HFF-Myc (cell line): ENCODE results near the gene C12orf43.

Experiments
- DNase-seq: peaks from one replicate; pipeline ENCODE4 v3.0.0-alpha.2; 2011; ENCODE audit warnings: low read depth; ENCODE audit errors: extremely low read depth
- H3K4me3 ChIP-seq: replicated peaks from 2 replicates; pipeline ENCODE4 v1.5.1; 2011; ENCODE audit warnings: low read depth, mild to moderate bottlenecking, control low read depth, low read length
- TF ChIP-seq, protein P1 (sequence below): IDR thresholded peaks from 2 replicates; pipeline ENCODE4 v1.5.1; 2012; ENCODE audit warnings: mild to moderate bottlenecking, low read depth, low read length, control low read depth; ENCODE audit errors: missing control alignments

Gene C12orf43

DNA sequence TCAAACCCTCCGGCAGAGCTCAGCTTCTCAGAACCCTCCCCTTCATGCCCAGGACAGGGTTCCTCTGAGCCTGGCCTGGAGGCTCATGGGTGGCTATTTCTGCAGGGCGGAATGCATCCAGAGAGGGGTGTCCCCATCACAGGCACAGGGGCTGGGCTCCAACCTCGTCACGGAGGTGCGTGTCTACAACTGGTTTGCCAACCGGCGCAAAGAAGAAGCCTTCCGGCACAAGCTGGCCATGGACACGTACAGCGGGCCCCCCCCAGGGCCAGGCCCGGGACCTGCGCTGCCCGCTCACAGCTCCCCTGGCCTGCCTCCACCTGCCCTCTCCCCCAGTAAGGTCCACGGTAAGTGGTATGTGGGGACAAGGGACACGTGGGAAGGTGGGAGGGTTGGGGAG lies 22.2 kb downstream of the C12orf43 start:
- no peak overlapping the region for H3K4me3 ChIP-seq
- DNase-seq = no peak
- TF ChIP-seq, protein P1, sequence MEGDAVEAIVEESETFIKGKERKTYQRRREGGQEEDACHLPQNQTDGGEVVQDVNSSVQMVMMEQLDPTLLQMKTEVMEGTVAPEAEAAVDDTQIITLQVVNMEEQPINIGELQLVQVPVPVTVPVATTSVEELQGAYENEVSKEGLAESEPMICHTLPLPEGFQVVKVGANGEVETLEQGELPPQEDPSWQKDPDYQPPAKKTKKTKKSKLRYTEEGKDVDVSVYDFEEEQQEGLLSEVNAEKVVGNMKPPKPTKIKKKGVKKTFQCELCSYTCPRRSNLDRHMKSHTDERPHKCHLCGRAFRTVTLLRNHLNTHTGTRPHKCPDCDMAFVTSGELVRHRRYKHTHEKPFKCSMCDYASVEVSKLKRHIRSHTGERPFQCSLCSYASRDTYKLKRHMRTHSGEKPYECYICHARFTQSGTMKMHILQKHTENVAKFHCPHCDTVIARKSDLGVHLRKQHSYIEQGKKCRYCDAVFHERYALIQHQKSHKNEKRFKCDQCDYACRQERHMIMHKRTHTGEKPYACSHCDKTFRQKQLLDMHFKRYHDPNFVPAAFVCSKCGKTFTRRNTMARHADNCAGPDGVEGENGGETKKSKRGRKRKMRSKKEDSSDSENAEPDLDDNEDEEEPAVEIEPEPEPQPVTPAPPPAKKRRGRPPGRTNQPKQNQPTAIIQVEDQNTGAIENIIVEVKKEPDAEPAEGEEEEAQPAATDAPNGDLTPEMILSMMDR = no peak

DNA sequence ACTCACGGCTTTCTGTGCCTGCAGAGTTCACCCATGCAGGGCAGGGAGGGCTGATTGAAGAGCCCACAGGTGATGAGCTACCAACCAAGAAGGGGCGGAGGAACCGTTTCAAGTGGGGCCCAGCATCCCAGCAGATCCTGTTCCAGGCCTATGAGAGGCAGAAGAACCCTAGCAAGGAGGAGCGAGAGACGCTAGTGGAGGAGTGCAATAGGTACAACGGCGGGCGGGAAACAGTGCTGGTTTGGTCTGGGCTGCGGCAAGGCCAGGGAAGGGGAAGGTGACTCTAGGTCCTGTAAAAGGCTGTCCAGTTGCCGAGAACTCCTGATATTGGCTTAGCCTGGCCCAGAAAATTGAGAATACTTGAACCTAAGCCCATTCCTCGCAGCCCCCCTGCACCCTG lies 22.8 kb downstream of the C12orf43 start:
- TF ChIP-seq, protein P1 = no peak
- H3K4me3 ChIP-seq = no peak overlapping the region
- no peak for DNase-seq

DNA sequence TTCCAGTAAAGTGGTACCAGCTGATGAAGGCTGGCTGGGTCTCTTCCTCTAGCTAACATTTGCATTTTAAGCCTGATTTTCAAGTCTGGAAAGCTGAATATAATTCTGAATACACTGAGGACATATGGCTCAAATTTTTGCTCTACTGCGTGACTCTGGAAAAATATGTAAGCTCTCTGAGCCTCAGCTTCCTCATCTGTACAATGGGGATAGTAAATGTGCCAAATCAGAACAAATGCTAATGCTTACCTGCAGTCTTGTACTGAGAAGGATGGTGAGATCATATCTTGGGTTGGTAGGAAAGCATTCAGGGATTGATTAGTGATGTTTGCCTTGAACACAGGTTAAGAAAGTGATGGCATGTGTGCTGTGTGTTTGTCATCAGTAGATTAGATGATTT lies 23.3 kb downstream of the C12orf43 start:
- H3K4me3 ChIP-seq = no peak overlapping the region
- no peak for DNase-seq
- TF ChIP-seq, protein P1 = no peak

DNA sequence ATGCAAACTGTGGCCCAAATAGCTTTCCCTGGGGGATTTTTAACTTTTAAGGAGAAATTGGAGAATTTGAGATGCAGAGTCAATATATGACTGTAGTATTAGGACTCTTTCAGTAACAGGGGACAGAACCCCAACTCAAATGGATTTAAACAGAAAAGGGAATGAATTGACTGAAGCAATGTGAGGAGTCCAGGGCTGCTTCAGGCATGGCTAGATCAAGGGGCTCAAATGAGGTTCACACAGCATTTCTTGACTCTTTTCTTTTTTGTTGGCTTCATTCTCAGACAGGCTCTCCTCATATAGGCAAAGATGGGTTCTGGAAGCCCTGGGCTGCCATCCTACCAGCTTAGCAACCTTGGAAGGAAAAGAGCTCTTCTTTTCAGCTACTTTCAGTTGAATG lies 24.3 kb downstream of the C12orf43 start:
- H3K4me3 ChIP-seq = no peak overlapping the region
- TF ChIP-seq, protein P1 = no peak
- no peak for DNase-seq

DNA sequence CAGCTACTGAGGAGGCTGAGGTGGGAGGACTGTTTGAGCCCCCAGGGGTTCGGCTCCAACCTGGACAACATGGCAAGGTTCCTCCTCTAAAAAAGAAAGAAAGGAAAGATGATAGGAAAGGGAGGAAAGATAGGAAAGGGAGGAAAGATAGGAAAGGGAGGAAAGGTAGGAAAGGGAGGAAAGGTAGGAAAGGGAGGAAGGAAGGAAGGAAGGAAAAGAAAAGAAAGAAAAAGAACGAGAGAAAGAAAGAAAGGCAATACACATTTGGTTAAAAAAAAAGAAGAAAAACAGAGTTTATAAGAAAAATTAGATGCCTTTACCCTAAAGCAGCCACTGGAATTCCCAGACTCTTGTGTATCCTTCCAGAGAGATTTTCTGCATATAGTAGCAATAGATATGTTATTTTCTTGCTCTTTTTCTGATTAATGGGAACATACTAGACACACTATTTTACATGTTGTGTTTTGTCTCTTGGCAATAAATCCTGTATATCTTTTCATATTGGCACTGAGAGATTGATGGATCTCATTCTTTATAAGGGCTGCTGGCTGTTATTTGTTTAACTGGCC lies 25.7 kb downstream of the C12orf43 start:
- H3K4me3 ChIP-seq = no peak overlapping the region
- DNase-seq = no peak
- TF ChIP-seq, protein P1 = no peak

DNA sequence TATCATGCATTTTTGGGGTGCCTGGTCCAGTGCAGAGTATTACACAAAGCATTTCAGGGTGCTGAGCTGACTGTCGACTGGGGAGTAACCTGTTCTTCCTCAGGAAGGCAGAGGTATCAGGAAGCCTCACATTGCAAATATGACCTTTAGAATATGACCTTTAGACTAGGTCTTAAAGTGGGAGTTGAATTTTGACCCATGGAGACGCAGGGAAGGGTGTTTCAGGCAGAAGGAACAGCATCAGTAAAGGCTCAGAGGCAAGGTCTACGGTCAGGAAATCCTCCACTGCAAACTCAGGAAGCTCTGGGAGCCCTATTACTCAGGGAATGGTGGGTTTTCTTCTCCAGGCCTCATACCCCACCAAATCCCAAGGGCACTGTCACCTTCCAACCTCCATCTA lies 26.6 kb downstream of the C12orf43 start:
- TF ChIP-seq, protein P1 = no peak
- no peak for DNase-seq
- no peak overlapping the region for H3K4me3 ChIP-seq

DNA sequence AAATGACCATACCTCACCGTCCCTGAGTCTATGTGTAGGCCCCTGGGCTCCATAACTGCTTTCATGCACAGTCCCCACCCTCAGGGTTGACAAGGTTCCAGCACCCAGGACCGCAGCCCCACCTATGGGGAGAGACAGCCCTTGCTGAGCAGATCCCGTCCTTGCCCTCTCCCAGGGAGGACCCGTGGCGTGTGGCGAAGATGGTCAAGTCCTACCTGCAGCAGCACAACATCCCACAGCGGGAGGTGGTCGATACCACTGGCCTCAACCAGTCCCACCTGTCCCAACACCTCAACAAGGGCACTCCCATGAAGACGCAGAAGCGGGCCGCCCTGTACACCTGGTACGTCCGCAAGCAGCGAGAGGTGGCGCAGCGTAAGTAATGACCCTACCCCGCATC lies 27.6 kb downstream of the C12orf43 start:
- TF ChIP-seq, protein P1 = no peak
- H3K4me3 ChIP-seq = no peak overlapping the region
- no peak for DNase-seq
